ENCODE measurements around the gene NAGA.

DNA sequence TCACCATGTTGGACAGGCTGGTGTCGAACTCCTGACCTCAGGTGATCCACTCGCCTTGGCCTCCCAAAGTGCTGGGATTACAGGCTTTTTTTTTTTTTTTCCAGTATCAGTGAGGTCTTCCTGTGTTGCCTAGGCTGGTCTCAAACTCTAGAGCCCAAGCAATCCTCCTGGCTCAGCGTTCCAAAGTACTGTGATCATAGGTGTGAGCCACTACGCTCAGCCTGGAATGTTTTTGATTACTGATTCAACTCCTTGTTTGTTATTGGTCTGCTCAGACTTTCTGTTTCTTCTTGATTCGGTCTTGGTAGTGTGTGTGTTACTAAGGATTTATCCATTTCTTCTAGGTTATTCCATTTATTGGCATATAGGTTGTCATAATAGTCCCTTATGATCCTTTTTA lies 31.3 kb downstream of the NAGA start:
- TF ChIP-seq, protein P1, sequence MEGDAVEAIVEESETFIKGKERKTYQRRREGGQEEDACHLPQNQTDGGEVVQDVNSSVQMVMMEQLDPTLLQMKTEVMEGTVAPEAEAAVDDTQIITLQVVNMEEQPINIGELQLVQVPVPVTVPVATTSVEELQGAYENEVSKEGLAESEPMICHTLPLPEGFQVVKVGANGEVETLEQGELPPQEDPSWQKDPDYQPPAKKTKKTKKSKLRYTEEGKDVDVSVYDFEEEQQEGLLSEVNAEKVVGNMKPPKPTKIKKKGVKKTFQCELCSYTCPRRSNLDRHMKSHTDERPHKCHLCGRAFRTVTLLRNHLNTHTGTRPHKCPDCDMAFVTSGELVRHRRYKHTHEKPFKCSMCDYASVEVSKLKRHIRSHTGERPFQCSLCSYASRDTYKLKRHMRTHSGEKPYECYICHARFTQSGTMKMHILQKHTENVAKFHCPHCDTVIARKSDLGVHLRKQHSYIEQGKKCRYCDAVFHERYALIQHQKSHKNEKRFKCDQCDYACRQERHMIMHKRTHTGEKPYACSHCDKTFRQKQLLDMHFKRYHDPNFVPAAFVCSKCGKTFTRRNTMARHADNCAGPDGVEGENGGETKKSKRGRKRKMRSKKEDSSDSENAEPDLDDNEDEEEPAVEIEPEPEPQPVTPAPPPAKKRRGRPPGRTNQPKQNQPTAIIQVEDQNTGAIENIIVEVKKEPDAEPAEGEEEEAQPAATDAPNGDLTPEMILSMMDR (IDR thresholded peaks at IDR 0.05): no peak
- TF ChIP-seq POLR2A (IDR thresholded peaks at IDR 0.05): no peak
